Activated T-cell treated with anti-CD3 and anti-CD28 coated beads, Interleukin-2, amount 50 U/mL, for 1 hour (primary cell): ENCODE results near the gene TCP11X1.
"Not testable (repeated sequence)": the region's sequence is repeated elsewhere in the genome, so short reads cannot be mapped to it uniquely, and the experiment has no call there.

Experiments
- DNase-seq: peaks from one replicate; pipeline ENCODE4 v3.0.0-alpha.2; 2020

The TCP11X1 gene

GRCh38 chrX:102214986-102215385, at the start of gene TCP11X1:
Gene TCP11X1, plus strand, starts transcription at chrX:102215301.
- DNase-seq = not testable (repeated sequence)

GRCh38 chrX:102185967-102186720, 29.0 kb upstream of the TCP11X1 start:
- DNase-seq = no peak

GRCh38 chrX:102207940-102208339, 7.2 kb upstream of the TCP11X1 start:
- DNase-seq = not testable (repeated sequence)

GRCh38 chrX:102216497-102216896, 1.4 kb downstream of the TCP11X1 start:
- not testable (repeated sequence) for DNase-seq

GRCh38 chrX:102235678-102236077, 20.6 kb downstream of the TCP11X1 start:
- DNase-seq = not testable (repeated sequence)

- DNase-seq = not testable (repeated sequence)
Observed at GRCh38 chrX:102240265-102240664, 25.2 kb downstream of the TCP11X1 start.

- not testable (repeated sequence) for DNase-seq
Observed at GRCh38 chrX:102246893-102247292, 31.8 kb downstream of the TCP11X1 start, which contains the start of gene NXF2. Gene NXF2, plus strand, starts transcription at chrX:102247167. Its CDS starts 59,912 bp downstream, at chrX:102307079.

GRCh38 chrX:102272231-102272630, 57.1 kb downstream of the TCP11X1 start:
- DNase-seq = not testable (repeated sequence)
